Globus pallidus (tissue), 1 donor: ENCODE data around the gene ZBED4.
"Not testable (repeated sequence)": the region's sequence is repeated elsewhere in the genome, so short reads cannot be mapped to it uniquely, and the experiment has no call there.

Experiments used
- DNase-seq: peaks from one replicate; pipeline ENCODE4 v3.0.0-alpha.2; 2015; ENCODE audit warnings: low spot score

Gene ZBED4

GRCh38 chr22:49852898-49853894, at the start of gene ZBED4:
ZBED4 (plus strand) TSS chr22:49853844; CDS start chr22:49883663, 29,819 bp downstream.
- DNase-seq = peak; percentile 97

GRCh38 chr22:49807129-49807528, 46.5 kb upstream of the ZBED4 start:
- DNase-seq = no peak

- no peak for DNase-seq
Measured at GRCh38 chr22:49807780-49808708, 45.6 kb upstream of the ZBED4 start.

- no peak for DNase-seq
Measured at GRCh38 chr22:49810363-49811019, 43.2 kb upstream of the ZBED4 start.

GRCh38 chr22:49811020-49811791, 42.4 kb upstream of the ZBED4 start:
- no peak for DNase-seq

- DNase-seq = no peak
Measured at GRCh38 chr22:49812838-49813237, 40.8 kb upstream of the ZBED4 start.

GRCh38 chr22:49814164-49814686, 39.4 kb upstream of the ZBED4 start:
- no peak for DNase-seq

GRCh38 chr22:49814856-49815255, 38.8 kb upstream of the ZBED4 start:
- DNase-seq = no peak

GRCh38 chr22:49815641-49816091, 38.0 kb upstream of the ZBED4 start:
- DNase-seq = no peak

GRCh38 chr22:49817359-49817758, 36.3 kb upstream of the ZBED4 start:
- no peak for DNase-seq

- DNase-seq = no peak
Measured at GRCh38 chr22:49820984-49821383, 32.7 kb upstream of the ZBED4 start.

GRCh38 chr22:49821741-49822140, 31.9 kb upstream of the ZBED4 start:
- DNase-seq = not testable (repeated sequence)

GRCh38 chr22:49823289-49824045, 30.2 kb upstream of the ZBED4 start:
- no peak for DNase-seq

- DNase-seq = no peak
Measured at GRCh38 chr22:49824185-49824925, 29.3 kb upstream of the ZBED4 start.

- DNase-seq = no peak
Measured at GRCh38 chr22:49824936-49825335, 28.7 kb upstream of the ZBED4 start.

GRCh38 chr22:49825436-49825835, 28.2 kb upstream of the ZBED4 start:
- DNase-seq = no peak

- no peak for DNase-seq
Measured at GRCh38 chr22:49825944-49826602, 27.6 kb upstream of the ZBED4 start.

GRCh38 chr22:49826603-49827270, 26.9 kb upstream of the ZBED4 start:
- DNase-seq = peak; percentile 16
